Stomach (tissue), 9 donors: ENCODE measurements around the gene P3H3. TPM values are rescaled to one million over a fixed set of nuclear protein-coding genes. Genes with fewer than 3 reads are reported as not detected.

Experiments
- DNase-seq, 2 donors: peaks; one replicate each; pipeline versions ENCODE4 v3.0.0 to v3.0.0-alpha.2; 2013 to 2019
- H3K27ac ChIP-seq, 5 donors: fragments of 200-600 bp in 4 of 5; sonication (generic) in 4 of 5; one replicate each; pipeline ENCODE4 v1.5.1; 2013 to 2019; ENCODE audit warnings: mild to moderate bottlenecking in 1 of 5, moderate library complexity in 1 of 5
- H3K27me3 ChIP-seq, 3 donors: fragments of 200-600 bp; sonication (generic); one replicate each; pipeline ENCODE4 v1.5.1; 2017 to 2019; ENCODE audit warnings: mixed run types in 1 of 3
- H3K36me3 ChIP-seq, 4 donors: fragments of 200-600 bp; sonication (generic); 1 replicate in 3 of 4; 2 replicates in 1 of 4; pipeline ENCODE4 v1.5.1; 2016 to 2019
- H3K4me1 ChIP-seq, 4 donors: fragments of 200-600 bp; sonication (generic); one replicate each; pipeline ENCODE4 v1.5.1; 2016 to 2019
- H3K4me3 ChIP-seq, 4 donors: fragments of 200-600 bp; sonication (generic) in 3 of 4; one replicate each; pipeline ENCODE4 v1.5.1; 2016 to 2019; ENCODE audit warnings: mild to moderate bottlenecking in 1 of 4
- H3K9me3 ChIP-seq, 4 donors: fragments of 200-600 bp; sonication (generic); one replicate each; pipeline ENCODE4 v1.5.1; 2016 to 2019
- EP300 ChIP-seq: sonication (generic); formaldehyde crosslinking; IDR thresholded peaks from one replicate; pipeline ENCODE4 v1.6.1; 2017; ENCODE audit warnings: antibody characterized with exemption
- POLR2A ChIP-seq, 4 donors: fragments of 450-650 bp; IDR thresholded peaks; one replicate each; pipeline ENCODE4 v1.6.1; 2016; ENCODE audit warnings: antibody characterized with exemption in 4 of 4, control low read depth in 2 of 4, mild to moderate bottlenecking in 1 of 4, moderate library complexity in 1 of 4
- POLR2AphosphoS5 ChIP-seq, 3 donors: sonication (generic); formaldehyde crosslinking; IDR thresholded peaks; one replicate each; pipeline ENCODE4 v1.6.1; 2016; ENCODE audit warnings: antibody characterized with exemption in 3 of 3
- WGBS, 5 donors: extraction: QIAGEN DNeasy Blood & Tissue Kit in 3 of 5; methylation state at CpG; one replicate each; pipeline versions ENCODE4 v1.1.5 to v1.1.7; 2013 to 2018; 5-methylcytosine and 5-hydroxymethylcytosine counted together
- intact Hi-C: fragments of 100-400 bp; cut with DNase I; formaldehyde crosslinking; loops from one replicate; pipeline ENCODE4 v1.15.1; 2023; ENCODE audit warnings: low total_unique reads
- polyA plus RNA-seq, 3 donors: library from polyadenylated mRNA; stranded (reverse); fragments of 200-250 nt; gene quantifications; one replicate each; pipeline ENCODE4 v1.2.3, GENCODE V29; 2013
- total RNA-seq, 5 donors: library from RNA; depleted of rRNA; stranded (reverse); fragments of >200 nt; gene quantifications; one replicate each; pipeline versions ENCODE4 v1.1.0 to v1.2.3, GENCODE V29; 2014 to 2016
- TF ChIP-seq, protein P1 (sequence below), 7 experiments: fragments of 450-650 bp in 4 of 7; fragments of 200-600 bp in 3 of 7; sonication (generic) in 3 of 7; IDR thresholded peaks; one replicate each; pipeline ENCODE4 v1.5.1; 2016 to 2019; ENCODE audit warnings: antibody characterized with exemption in 7 of 7, control low read depth in 2 of 7, mild to moderate bottlenecking in 1 of 7
- donor health status: healthy with polysubstance abuse.
- donor health status: Bipolar disorder and iron deficiency.
- donor health status: healthy.

P3H3 gene
- total and polyA plus RNA-seq, 8 donors: 7.0 to 41.1 (median 15.6) TPM

DNA sequence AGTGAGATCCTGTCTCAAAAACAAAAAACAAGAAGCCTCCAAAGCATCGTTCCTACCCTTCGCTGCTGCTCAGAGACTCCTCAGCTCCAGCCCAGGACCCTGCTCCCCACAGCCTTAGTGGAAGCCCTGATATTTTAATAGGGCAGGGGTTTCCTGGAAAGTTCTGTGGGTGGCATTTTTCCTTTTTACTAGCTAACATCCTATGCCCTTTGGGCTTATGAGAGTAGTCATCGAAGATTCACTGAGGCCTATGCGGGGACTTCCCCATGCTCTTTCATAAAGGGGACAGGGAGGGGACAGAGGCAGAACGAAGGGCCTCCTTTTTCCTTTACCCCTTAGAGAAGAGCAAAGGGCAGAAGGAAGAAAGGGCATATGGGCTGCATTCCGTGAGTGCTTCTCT, 47.6 kb upstream of the P3H3 start:
- H3K27me3 ChIP-seq: peaks cover 0 to 9% (median 0%) of the 10 kb centered on the region in 3 donors
- H3K27ac ChIP-seq: no peak overlapping the region
- no peak overlapping the region for H3K4me3 ChIP-seq
- H3K4me1 ChIP-seq: peaks cover 10 to 40% (median 25%) of the 10 kb centered on the region in 4 donors
- TF ChIP-seq POLR2A (IDR thresholded peaks at IDR 0.05) (no peak), POLR2AphosphoS5 (IDR thresholded peaks at IDR 0.05) (no peak), EP300 (no peak)
- TF ChIP-seq, protein P1, sequence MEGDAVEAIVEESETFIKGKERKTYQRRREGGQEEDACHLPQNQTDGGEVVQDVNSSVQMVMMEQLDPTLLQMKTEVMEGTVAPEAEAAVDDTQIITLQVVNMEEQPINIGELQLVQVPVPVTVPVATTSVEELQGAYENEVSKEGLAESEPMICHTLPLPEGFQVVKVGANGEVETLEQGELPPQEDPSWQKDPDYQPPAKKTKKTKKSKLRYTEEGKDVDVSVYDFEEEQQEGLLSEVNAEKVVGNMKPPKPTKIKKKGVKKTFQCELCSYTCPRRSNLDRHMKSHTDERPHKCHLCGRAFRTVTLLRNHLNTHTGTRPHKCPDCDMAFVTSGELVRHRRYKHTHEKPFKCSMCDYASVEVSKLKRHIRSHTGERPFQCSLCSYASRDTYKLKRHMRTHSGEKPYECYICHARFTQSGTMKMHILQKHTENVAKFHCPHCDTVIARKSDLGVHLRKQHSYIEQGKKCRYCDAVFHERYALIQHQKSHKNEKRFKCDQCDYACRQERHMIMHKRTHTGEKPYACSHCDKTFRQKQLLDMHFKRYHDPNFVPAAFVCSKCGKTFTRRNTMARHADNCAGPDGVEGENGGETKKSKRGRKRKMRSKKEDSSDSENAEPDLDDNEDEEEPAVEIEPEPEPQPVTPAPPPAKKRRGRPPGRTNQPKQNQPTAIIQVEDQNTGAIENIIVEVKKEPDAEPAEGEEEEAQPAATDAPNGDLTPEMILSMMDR (IDR thresholded peaks at IDR 0.05): no peak
- no peak for DNase-seq
- intact Hi-C loops: loop anchor here (5.0 kb wide), 1 partner anchor 43 kb away; no protein-coding TSS in a partner anchor
- H3K36me3 ChIP-seq: no peaks in the 10 kb centered on the region
- WGBS, 5 donors: 78 to 94% (median 88%) methylated on average over 6 of the region's 6 CpGs
- H3K9me3 ChIP-seq: no peaks in the 10 kb centered on the region

DNA sequence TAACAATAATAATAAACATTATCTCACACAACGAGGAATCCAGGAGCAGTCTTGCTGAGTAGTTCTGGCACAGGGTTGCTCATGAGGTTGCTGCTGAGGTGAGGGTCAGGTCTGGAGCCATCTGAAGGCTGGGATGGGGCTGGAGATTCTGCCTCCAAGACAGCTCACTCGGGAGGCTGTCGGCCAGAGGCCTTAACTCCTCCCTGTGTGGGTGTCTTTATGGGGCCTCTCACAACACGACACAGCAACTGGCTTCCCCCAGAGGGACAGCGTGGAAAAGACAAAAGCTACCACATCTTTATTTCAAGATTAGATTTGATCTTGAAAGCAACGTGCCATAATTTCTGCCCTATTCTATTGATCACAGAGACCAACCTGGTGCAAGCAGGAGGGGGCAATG, 46.1 kb upstream of the P3H3 start:
- WGBS, 5 donors: 74 to 82% (median 81%) methylated on average over 6 of the region's 6 CpGs
- DNase-seq: peak in 1 of 2 donors; percentile 0
- no peaks in the 10 kb centered on the region for H3K9me3 ChIP-seq
- H3K4me1 ChIP-seq: peaks cover 10 to 30% (median 20%) of the 10 kb centered on the region in 4 donors
- H3K4me3 ChIP-seq: no peak overlapping the region
- H3K27me3 ChIP-seq: peaks cover 0 to 9% (median 0%) of the 10 kb centered on the region in 3 donors
- H3K27ac ChIP-seq: no peak overlapping the region
- intact Hi-C loops: loop anchor here (5.0 kb wide), 1 partner anchor 45 kb away; no protein-coding TSS in a partner anchor
- H3K36me3 ChIP-seq: no peaks in the 10 kb centered on the region
- no peak for TF ChIP-seq POLR2AphosphoS5 (IDR thresholded peaks at IDR 0.05)

DNA sequence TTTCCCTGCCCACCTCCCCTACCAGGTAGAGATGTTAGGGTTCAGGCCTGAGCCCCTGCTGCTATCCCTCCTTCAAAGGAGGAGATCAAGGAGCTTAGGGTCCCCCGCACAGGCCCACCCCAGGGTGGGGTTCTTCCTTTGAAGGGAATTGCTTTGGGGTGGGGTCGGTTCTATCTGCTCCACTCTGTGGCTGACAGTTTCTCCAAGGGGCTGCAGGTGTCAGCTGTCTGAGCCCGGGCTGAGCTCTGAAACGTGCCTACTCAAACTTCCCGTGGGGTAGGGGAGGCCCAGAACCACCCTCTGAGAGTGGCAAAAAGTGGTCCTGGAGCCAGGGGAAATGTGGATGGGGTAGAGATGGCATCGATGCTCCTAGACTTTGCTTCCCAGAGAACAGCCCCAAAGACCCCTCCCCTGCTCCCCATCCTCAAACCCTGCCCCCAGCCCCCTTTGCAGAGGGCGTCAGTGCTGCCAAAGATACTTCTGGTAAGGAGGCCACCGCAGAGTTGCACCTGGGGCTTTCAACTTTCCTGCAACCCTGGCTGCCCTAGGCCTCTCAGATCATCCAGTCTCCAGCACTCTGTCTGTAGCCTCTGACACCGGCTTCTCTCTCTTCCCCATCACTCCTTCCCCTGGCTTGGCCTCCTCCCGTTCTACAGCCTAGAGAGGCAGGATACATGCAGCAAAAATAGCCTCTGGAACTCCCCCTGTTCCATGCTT, 45.2 kb upstream of the P3H3 start:
- H3K4me3 ChIP-seq: no peak overlapping the region
- H3K4me1 ChIP-seq: peaks cover 8 to 24% (median 14%) of the 10 kb centered on the region in 4 donors
- no peak for DNase-seq
- H3K27me3 ChIP-seq: peaks cover 0 to 3% (median 0%) of the 10 kb centered on the region in 3 donors
- no peaks in the 10 kb centered on the region for H3K9me3 ChIP-seq
- H3K27ac ChIP-seq: no peak overlapping the region
- intact Hi-C loops: loop anchor here (5.0 kb wide), 1 partner anchor 46 kb away; no protein-coding TSS in a partner anchor
- 75 to 84% (median 79%) methylated on average over 8 to 10 of the region's 10 CpGs for WGBS, 5 donors
- H3K36me3 ChIP-seq: no peaks in the 10 kb centered on the region
- no peak for TF ChIP-seq POLR2AphosphoS5 (IDR thresholded peaks at IDR 0.05)

DNA sequence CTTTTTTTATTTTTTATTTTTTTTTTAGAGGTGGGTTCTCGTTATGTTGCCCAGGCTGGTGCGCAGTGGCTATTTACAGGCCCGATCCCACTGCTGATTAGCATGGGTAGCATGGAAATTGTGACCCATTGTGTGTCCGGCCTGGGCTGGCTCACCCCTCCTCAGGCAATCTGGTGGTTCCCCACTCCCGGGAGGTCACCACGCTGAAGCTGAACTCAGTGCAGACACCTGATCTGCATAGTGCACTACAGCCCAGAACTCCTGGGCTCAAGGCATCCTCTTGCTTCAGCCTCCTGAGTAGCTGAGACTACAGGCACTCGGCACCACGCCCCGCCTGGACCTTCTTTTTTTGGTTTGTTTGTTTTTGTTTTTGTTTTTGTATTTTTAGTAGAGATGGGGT, 44.4 kb upstream of the P3H3 start:
- no peak for DNase-seq
- H3K4me1 ChIP-seq: peaks cover 0 to 16% (median 6%) of the 10 kb centered on the region in 4 donors
- H3K4me3 ChIP-seq: no peak overlapping the region
- intact Hi-C loops: loop anchor here (5.0 kb wide), 1 partner anchor 47 kb away; no protein-coding TSS in a partner anchor
- no peaks in the 10 kb centered on the region for H3K36me3 ChIP-seq
- H3K27me3 ChIP-seq: no peaks in the 10 kb centered on the region
- TF ChIP-seq EP300 (no peak), POLR2AphosphoS5 (IDR thresholded peaks at IDR 0.05) (no peak), POLR2A (IDR thresholded peaks at IDR 0.05) (no peak)
- no peaks in the 10 kb centered on the region for H3K9me3 ChIP-seq
- no peak overlapping the region for H3K27ac ChIP-seq
- WGBS, 5 donors: 85 to 95% (median 87%) methylated on average over 8 to 9 of the region's 9 CpGs

DNA sequence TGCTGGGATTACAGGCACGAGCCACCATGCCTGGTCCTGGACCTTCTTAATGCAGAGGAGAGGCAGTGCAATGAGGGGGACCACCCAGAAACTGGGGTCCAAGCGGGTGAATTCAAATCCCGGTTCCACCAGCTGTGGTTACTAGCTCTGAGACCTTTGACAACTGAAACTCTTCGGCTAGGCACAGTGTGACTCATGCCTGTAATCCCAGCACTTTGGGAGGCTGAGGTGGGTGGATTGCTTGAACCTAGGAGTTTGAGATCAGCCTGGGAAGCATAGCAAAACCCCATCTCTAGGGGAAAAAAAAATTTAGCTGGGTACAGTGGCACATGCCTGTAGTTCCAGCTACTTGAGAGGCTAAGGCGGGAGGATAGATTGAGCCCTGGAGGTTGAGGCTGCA, 43.9 kb upstream of the P3H3 start:
- intact Hi-C loops: loop anchor here (5.0 kb wide), 1 partner anchor 47 kb away; no protein-coding TSS in a partner anchor
- WGBS, 5 donors: 55 to 77% (median 61%) methylated on average over 5 of the region's 5 CpGs
- H3K4me3 ChIP-seq: no peak overlapping the region

More for the DNA sequence above, 43.9 kb upstream of the P3H3 start:
- H3K9me3 ChIP-seq: no peaks in the 10 kb centered on the region
- no peak overlapping the region for H3K27ac ChIP-seq
- no peak for TF ChIP-seq POLR2AphosphoS5 (IDR thresholded peaks at IDR 0.05)
- TF ChIP-seq EP300: no peak
- TF ChIP-seq POLR2A (IDR thresholded peaks at IDR 0.05): no peak
- TF ChIP-seq, protein P1 (IDR thresholded peaks at IDR 0.05): no peak
- DNase-seq: no peak
- peaks cover 0 to 13% (median 1%) of the 10 kb centered on the region in 4 donors for H3K4me1 ChIP-seq
- H3K36me3 ChIP-seq: no peaks in the 10 kb centered on the region
- H3K27me3 ChIP-seq: no peaks in the 10 kb centered on the region
